K562 (cell line): Measurements from ENCODE around the gene TAS2R42. TPM values are rescaled to one million over a fixed set of nuclear protein-coding genes. Genes with fewer than 3 reads are reported as not detected.

ENCODE experiments used
- ATAC-seq: fragments of 200-7000 bp; cut with Tn5 transposase; 3 replicates; pipeline ENCODE4 v1.9.1; 2020; ENCODE audit warnings: moderate library complexity
- BruUV-seq: library from RNA; stranded (reverse); fragments of 400-500 nt; replicated peaks from 2 replicates; lab custom pipeline; 2021; lab: Mats Ljungman, UMichigan
- CTCF ChIA-PET: fragments of 300-600 bp; formaldehyde crosslinking; extraction: SDS; loops from one replicate; lab custom pipeline; 2021; ENCODE audit warnings: low intra/inter-chr PET ratio; lab: Yijun Ruan, JAX
- POLR2A ChIA-PET: fragments of 300-600, 350-650 bp; sonication (Branson Sonifier 250); formaldehyde crosslinking; extraction: SDS; loops from one replicate; lab custom pipeline; 2021; ENCODE audit warnings: antibody characterized with exemption, inconsistent platforms; lab: Yijun Ruan, JAX
- DNase-seq, 4 experiments: peaks; one replicate each; pipeline versions ENCODE4 v3.0.0 to v3.0.0-alpha.2; 2011 to 2018; ENCODE audit warnings: low spot score in 3 of 4, mixed read lengths in 3 of 4; ENCODE audit errors: extremely low read depth in 1 of 4
- FAIRE-seq: peaks from 2 replicates; lab custom pipeline; 2011; peaks lifted over from hg19 to GRCh38; lab: Jason Lieb, UNC
- H2AFZ ChIP-seq: 2 replicates; pipeline ENCODE4 v1.6.0; 2011; ENCODE audit warnings: low read depth, low read length, control low read depth, inconsistent platforms
- H3K27ac ChIP-seq: fragments of 200-600 bp; 3 replicates; pipeline ENCODE4 v1.8.0; 2011; ENCODE audit warnings: low read depth, mild to moderate bottlenecking, control low read depth, inconsistent platforms, low read length, moderate library complexity, mixed read lengths; ENCODE audit errors: extremely low read depth
- H3K27me3 ChIP-seq, 2 experiments: fragments of 300-600 bp in 1 of 2; 2 replicates in 1 of 2; 3 replicates in 1 of 2; pipeline versions ENCODE4 v1.6.0 to v1.8.0; 2011; ENCODE audit warnings: inconsistent platforms in 2 of 2, low read length in 2 of 2, mild to moderate bottlenecking in 1 of 2, mixed read lengths in 1 of 2, moderate library complexity in 1 of 2; ENCODE audit not compliant: control insufficient read depth in 2 of 2, insufficient read depth in 2 of 2
- H3K36me3 ChIP-seq: fragments of 300-600 bp; 3 replicates; pipeline ENCODE4 v1.8.0; 2011; ENCODE audit warnings: mild to moderate bottlenecking, low read length, inconsistent platforms; ENCODE audit not compliant: control insufficient read depth, insufficient read depth
- H3K4me1 ChIP-seq, 2 experiments: fragments of 200-600 bp in 1 of 2; replicated peaks in 1 of 2; 2 replicates in 1 of 2; 3 replicates in 1 of 2; pipeline versions ENCODE4 v1.5.1 to v1.8.0; 2011; ENCODE audit warnings: inconsistent platforms in 2 of 2, low read length in 2 of 2, mild to moderate bottlenecking in 1 of 2, mixed read lengths in 1 of 2, moderate library complexity in 1 of 2; ENCODE audit not compliant: control insufficient read depth in 2 of 2, insufficient read depth in 2 of 2
- H3K4me2 ChIP-seq: 2 replicates; pipeline ENCODE4 v1.6.1; 2011; ENCODE audit warnings: low read length, control low read depth, inconsistent platforms, mixed read lengths; ENCODE audit not compliant: insufficient read depth
- H3K4me3 ChIP-seq: fragments of 200-600 bp; sonication (generic), shearing (Covaris generic); 2 replicates; pipeline ENCODE4 v1.5.1; 2016; ENCODE audit warnings: control low read depth, inconsistent platforms
- H3K79me2 ChIP-seq: fragments of 200-600 bp; 3 replicates; pipeline ENCODE4 v1.8.0; 2011; ENCODE audit warnings: low read length, inconsistent platforms; ENCODE audit not compliant: control insufficient read depth, insufficient read depth
- H3K9ac ChIP-seq, 2 experiments: 2 replicates each; pipeline versions ENCODE4 v1.6.0 to v1.6.1; 2011; ENCODE audit warnings: low read depth in 2 of 2, low read length in 2 of 2, control low read depth in 1 of 2, inconsistent platforms in 1 of 2, mild to moderate bottlenecking in 1 of 2, mixed read lengths in 1 of 2; ENCODE audit not compliant: insufficient read depth in 1 of 2
- H3K9me1 ChIP-seq: one replicate; pipeline ENCODE4 v1.6.0; 2011; ENCODE audit warnings: inconsistent platforms, mild to moderate bottlenecking, low read length, moderate library complexity; ENCODE audit not compliant: control insufficient read depth, insufficient read depth
- H3K9me3 ChIP-seq: replicated peaks from 2 replicates; pipeline ENCODE4 v1.5.1; 2011; ENCODE audit warnings: low read depth, low read length, inconsistent platforms; ENCODE audit not compliant: control insufficient read depth, insufficient read depth
- H4K20me1 ChIP-seq: replicated peaks from 2 replicates; pipeline ENCODE4 v1.6.1; 2011; ENCODE audit warnings: low read length, inconsistent platforms, mixed read lengths; ENCODE audit not compliant: control insufficient read depth, insufficient read depth
- ATF7 ChIP-seq: fragments of 450-650 bp; IDR thresholded peaks from 2 replicates; pipeline ENCODE4 v1.7.1; 2014; ENCODE audit warnings: mild to moderate bottlenecking, moderate library complexity
- DLX4 ChIP-seq: fragments of 250-450 bp; sonication (Bioruptor Pico); IDR thresholded peaks from 2 replicates; pipeline ENCODE4 v1.6.1; 2021; ENCODE audit warnings: mild to moderate bottlenecking
- ETV5 ChIP-seq: sonication (generic); formaldehyde crosslinking; IDR thresholded peaks from 2 replicates; pipeline ENCODE4 v1.4.0; 2020; ENCODE audit warnings: low read depth, mild to moderate bottlenecking, missing genetic modification reagents
- NFRKB ChIP-seq: fragments of 450-650 bp; IDR thresholded peaks from 2 replicates; pipeline ENCODE4 v1.6.1; 2016; ENCODE audit warnings: low read depth
- OTX1 ChIP-seq: fragments of 450-650 bp; formaldehyde crosslinking; IDR thresholded peaks from 2 replicates; pipeline ENCODE4 v1.4.0; 2022; ENCODE audit warnings: mild to moderate bottlenecking
- ZNF143 ChIP-seq: sonication (generic); formaldehyde crosslinking; IDR thresholded peaks from 2 replicates; pipeline ENCODE4 v1.9.0; 2022; ENCODE audit warnings: mild to moderate bottlenecking, missing genetic modification reagents
- ZNF584 ChIP-seq: fragments of 200-800 bp; sonication (Bioruptor generic); IDR thresholded peaks from 2 replicates; pipeline ENCODE4 v1.6.1; 2016; ENCODE audit warnings: low read depth, mild to moderate bottlenecking, missing genetic modification characterization, missing compliant biosample characterization
- WGBS: fragments of 100-300 bp; shearing (Covaris generic); methylation state at CpG from one replicate; pipeline ENCODE4 v1.1.6; 2016; ENCODE audit warnings: low coverage, mixed read lengths; ENCODE audit not compliant: insufficient coverage; ENCODE audit errors: missing lambda C conversion rate; 5-methylcytosine and 5-hydroxymethylcytosine counted together
- in situ Hi-C: fragments of 300-500 bp; cut with MboI; formaldehyde crosslinking; loops from 4 replicates; pipeline ENCODE4 v1.15.0; 2018; ENCODE audit warnings: inconsistent platforms, mixed read lengths
- intact Hi-C: fragments of 100-400 bp; cut with micrococcal nuclease; formaldehyde crosslinking; loops from 2 replicates; pipeline ENCODE4 v1.14.2; 2022
- polyA plus RNA-seq, 8 experiments: library from polyadenylated mRNA; depleted of rRNA in 4 of 8; stranded (reverse) in 5 of 8; unstranded in 3 of 8; fragments of >200 nt; fragmentation: Nextera tagmentation in 2 of 8; fragmentation: Illumina TruSeq in 1 of 8; extraction: Ambion mirVana in 2 of 8; extraction: Trizol in 1 of 8; gene quantifications; 2 replicates each; pipeline versions ENCODE4 v1.2.1 to v1.2.3, GENCODE V29; 2011 to 2014; ENCODE audit warnings: inconsistent platforms in 1 of 8, missing spikeins in 1 of 8
- total RNA-seq, 7 experiments: library from RNA; depleted of rRNA in 6 of 7; stranded (reverse); fragments of >200 nt in 6 of 7; fragmentation: Illumina TruSeq in 2 of 7; extraction: Trizol in 2 of 7; gene quantifications; 2 replicates each; pipeline versions ENCODE4 v1.2.1 to v1.2.3, GENCODE V29; 2011 to 2021; ENCODE audit warnings: low replicate concordance in 1 of 7

TAS2R42 gene
- total and polyA plus RNA-seq, 9 of the 15 experiments (the other 6 are each of a cell fraction or from before 2014, with no cell fraction given) = not detected

GRCh38 chr12:11154400-11154925, 32.3 kb downstream of the TAS2R42 start:
- in situ Hi-C loops (no loop called here), intact Hi-C loops (no loop called here)
- no peaks in the 10 kb centered on the region for H4K20me1 ChIP-seq
- DNase-seq (no peak), ATAC-seq (no peak), FAIRE-seq (no peak)
- no TSS peak for BruUV-seq
- H3K4me2 ChIP-seq = no peak overlapping the region
- no peak overlapping the region for H3K27ac ChIP-seq
- H3K27me3 ChIP-seq = no peaks in the 10 kb centered on the region
- CTCF ChIA-PET = no interaction called here
- H3K36me3 ChIP-seq = peaks cover 5% of the 10 kb centered on the region; the same call in 1 of the 3 replicates
- POLR2A ChIA-PET = no interaction called here
- H2AFZ ChIP-seq = no peak overlapping the region
- no peak overlapping the region for H3K9ac ChIP-seq
- H3K9me1 ChIP-seq = no peaks in the 10 kb centered on the region
- 100% methylated on average over 1 of the region's 1 CpG for WGBS
- peaks cover 0 to 1% of the 10 kb centered on the region in 2 experiments; a peak in 2 of 5 replicates for H3K4me1 ChIP-seq
- no peaks in the 10 kb centered on the region; the same call in none of the 2 replicates for H3K9me3 ChIP-seq
- TF ChIP-seq ZNF584 (no peak), DLX4 (no peak), OTX1 (CRISPR knock-in tag) (no peak), NFRKB (no peak), ETV5 (CRISPR knock-in tag) (no peak), ATF7 (no peak), ZNF143 (no peak)
- H3K79me2 ChIP-seq = peaks cover 78% of the 10 kb centered on the region
- no peak overlapping the region for H3K4me3 ChIP-seq
